Activated CD4-positive, CD25-positive, alpha-beta regulatory T cell treated with anti-CD3 and anti-CD28 coated beads, Interleukin-2, amount 50 U/mL, for 24 hours (primary cell): ENCODE data around the gene EEF2.
"Not testable (repeated sequence)": the region's sequence is repeated elsewhere in the genome, so short reads cannot be mapped to it uniquely, and the experiment has no call there.

Source experiments
- ATAC-seq, 2 donors: fragments of 150-1000 bp; cut with Tn5 transposase; one replicate each; pipeline ENCODE4 v1.10.0; 2021; ENCODE audit warnings: mild to moderate bottlenecking in 1 of 2, moderate library complexity in 1 of 2

Gene EEF2

GRCh38 chr19:3944018-3944721 lies 41.1 kb downstream of the EEF2 start:
- no peak for ATAC-seq

- ATAC-seq, result no peak
These were observed 42.4 kb downstream of the EEF2 start for GRCh38 chr19:3942790-3943409.

- ATAC-seq, result not testable (repeated sequence)
These were observed 46.8 kb downstream of the EEF2 start for GRCh38 chr19:3938300-3938950.

- no peak for ATAC-seq
These were observed 48.5 kb downstream of the EEF2 start for GRCh38 chr19:3936506-3937442.

- no peak for ATAC-seq
These were observed 52.1 kb downstream of the EEF2 start, which contains the start of gene NMRK2 for GRCh38 chr19:3932931-3933810. TSS of gene NMRK2 (plus strand) at chr19:3933069. CDS start at chr19:3933672, 603 bp downstream.

GRCh38 chr19:3931041-3931440 lies 54.2 kb downstream of the EEF2 start:
- no peak for ATAC-seq
